HL-60 (cell line): Measurements from ENCODE around the gene CD160.

Experiments
- DNase-seq, 2 experiments: peaks; one replicate each; pipeline ENCODE4 v3.0.0-alpha.2; 2010 to 2020; ENCODE audit warnings: low read depth in 1 of 2, low spot score in 1 of 2
- H3K27ac ChIP-seq: fragments of 250-450 bp; sonication (Bioruptor Pico); replicated peaks from 2 replicates; pipeline ENCODE4 v1.5.1; 2020; ENCODE audit warnings: mild to moderate bottlenecking, moderate library complexity
- H3K27me3 ChIP-seq: fragments of 250-450 bp; sonication (Bioruptor Pico); 2 replicates; pipeline ENCODE4 v1.5.1; 2021; ENCODE audit warnings: mild to moderate bottlenecking, moderate library complexity; ENCODE audit not compliant: insufficient read depth, poor library complexity, severe bottlenecking
- H3K4me3 ChIP-seq: replicated peaks from 2 replicates; pipeline ENCODE4 v1.5.1; 2011; ENCODE audit warnings: mild to moderate bottlenecking, control low read depth, low read length; ENCODE audit not compliant: insufficient read depth
- CTCF ChIP-seq: IDR thresholded peaks from one replicate; pipeline ENCODE4 v1.5.1; 2011; ENCODE audit warnings: low read length, control low read depth, inconsistent platforms; ENCODE audit not compliant: insufficient read depth
- GABPA ChIP-seq: IDR thresholded peaks from 2 replicates; pipeline ENCODE4 v1.6.1; 2012; ENCODE audit warnings: low read depth
- POLR2AphosphoS5 ChIP-seq: IDR thresholded peaks from 2 replicates; pipeline ENCODE4 v1.6.1; 2012; ENCODE audit warnings: low read depth
- SPI1 ChIP-seq: IDR thresholded peaks from 2 replicates; pipeline ENCODE4 v1.6.1; 2012; ENCODE audit warnings: low read depth, mild to moderate bottlenecking, borderline replicate concordance
- TF ChIP-seq, protein P1 (sequence below): IDR thresholded peaks from 2 replicates; pipeline ENCODE4 v1.6.1; 2012; ENCODE audit warnings: low read depth; ENCODE audit not compliant: insufficient replicate concordance

The CD160 gene

GRCh38 chr1:145701306-145701862 is 17.9 kb upstream of the CD160 start:
- DNase-seq, result no peak
- no peaks in the 10 kb centered on the region for H3K27me3 ChIP-seq
- TF ChIP-seq GABPA, result no peak
- TF ChIP-seq POLR2AphosphoS5, result no peak
- TF ChIP-seq, protein P1, sequence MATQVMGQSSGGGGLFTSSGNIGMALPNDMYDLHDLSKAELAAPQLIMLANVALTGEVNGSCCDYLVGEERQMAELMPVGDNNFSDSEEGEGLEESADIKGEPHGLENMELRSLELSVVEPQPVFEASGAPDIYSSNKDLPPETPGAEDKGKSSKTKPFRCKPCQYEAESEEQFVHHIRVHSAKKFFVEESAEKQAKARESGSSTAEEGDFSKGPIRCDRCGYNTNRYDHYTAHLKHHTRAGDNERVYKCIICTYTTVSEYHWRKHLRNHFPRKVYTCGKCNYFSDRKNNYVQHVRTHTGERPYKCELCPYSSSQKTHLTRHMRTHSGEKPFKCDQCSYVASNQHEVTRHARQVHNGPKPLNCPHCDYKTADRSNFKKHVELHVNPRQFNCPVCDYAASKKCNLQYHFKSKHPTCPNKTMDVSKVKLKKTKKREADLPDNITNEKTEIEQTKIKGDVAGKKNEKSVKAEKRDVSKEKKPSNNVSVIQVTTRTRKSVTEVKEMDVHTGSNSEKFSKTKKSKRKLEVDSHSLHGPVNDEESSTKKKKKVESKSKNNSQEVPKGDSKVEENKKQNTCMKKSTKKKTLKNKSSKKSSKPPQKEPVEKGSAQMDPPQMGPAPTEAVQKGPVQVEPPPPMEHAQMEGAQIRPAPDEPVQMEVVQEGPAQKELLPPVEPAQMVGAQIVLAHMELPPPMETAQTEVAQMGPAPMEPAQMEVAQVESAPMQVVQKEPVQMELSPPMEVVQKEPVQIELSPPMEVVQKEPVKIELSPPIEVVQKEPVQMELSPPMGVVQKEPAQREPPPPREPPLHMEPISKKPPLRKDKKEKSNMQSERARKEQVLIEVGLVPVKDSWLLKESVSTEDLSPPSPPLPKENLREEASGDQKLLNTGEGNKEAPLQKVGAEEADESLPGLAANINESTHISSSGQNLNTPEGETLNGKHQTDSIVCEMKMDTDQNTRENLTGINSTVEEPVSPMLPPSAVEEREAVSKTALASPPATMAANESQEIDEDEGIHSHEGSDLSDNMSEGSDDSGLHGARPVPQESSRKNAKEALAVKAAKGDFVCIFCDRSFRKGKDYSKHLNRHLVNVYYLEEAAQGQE, result no peak
- no peak for TF ChIP-seq CTCF
- no peak for TF ChIP-seq SPI1
- H3K27ac ChIP-seq, result no peak overlapping the region
- no peak overlapping the region for H3K4me3 ChIP-seq

- no peak for DNase-seq
- no peak overlapping the region for H3K27ac ChIP-seq
- H3K27me3 ChIP-seq, result no peaks in the 10 kb centered on the region
- TF ChIP-seq GABPA, result no peak
- no peak for TF ChIP-seq CTCF
- TF ChIP-seq POLR2AphosphoS5, result no peak
- TF ChIP-seq SPI1, result no peak
- TF ChIP-seq, protein P1, result no peak
- no peak overlapping the region for H3K4me3 ChIP-seq
These were observed 17.2 kb upstream of the CD160 start for GRCh38 chr1:145702052-145702451.

- no peak overlapping the region for H3K4me3 ChIP-seq
- no peaks in the 10 kb centered on the region for H3K27me3 ChIP-seq
- no peak for DNase-seq
- TF ChIP-seq, protein P1, result no peak
- TF ChIP-seq POLR2AphosphoS5, result no peak
- TF ChIP-seq SPI1, result no peak
- no peak for TF ChIP-seq CTCF
- TF ChIP-seq GABPA, result no peak
- H3K27ac ChIP-seq, result no peak overlapping the region
These were observed 16.5 kb upstream of the CD160 start for GRCh38 chr1:145702826-145703225.
